ENCODE measurements around the gene MAP1S.

The MAP1S gene

GRCh38 chr19:17688853-17689595, 30.3 kb upstream of the MAP1S start:
- no peak for DNase-seq (ENCODE audit: low read depth, low spot score)

DNA sequence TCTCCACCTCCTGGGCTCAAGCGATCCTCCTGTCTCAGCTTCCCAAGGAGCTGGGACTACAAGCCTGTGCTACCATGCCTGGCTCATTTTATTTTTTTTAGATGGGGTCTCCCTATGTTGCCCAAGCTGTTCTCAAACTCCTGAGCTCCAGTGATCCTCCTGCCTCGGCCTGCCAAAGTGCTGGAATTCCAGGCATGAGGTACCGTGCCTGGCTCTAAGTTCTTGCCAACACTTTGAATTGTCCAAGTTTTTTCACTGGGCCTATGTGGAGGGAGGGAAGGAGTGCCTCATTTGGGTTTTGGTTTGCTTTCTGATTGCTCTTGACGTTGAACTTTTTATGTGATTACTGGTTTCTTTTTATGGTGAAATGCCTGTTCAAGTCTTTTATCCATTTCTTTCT, 26.7 kb upstream of the MAP1S start:
- DNase-seq (ENCODE audit: low read depth, low spot score), result no peak

DNA sequence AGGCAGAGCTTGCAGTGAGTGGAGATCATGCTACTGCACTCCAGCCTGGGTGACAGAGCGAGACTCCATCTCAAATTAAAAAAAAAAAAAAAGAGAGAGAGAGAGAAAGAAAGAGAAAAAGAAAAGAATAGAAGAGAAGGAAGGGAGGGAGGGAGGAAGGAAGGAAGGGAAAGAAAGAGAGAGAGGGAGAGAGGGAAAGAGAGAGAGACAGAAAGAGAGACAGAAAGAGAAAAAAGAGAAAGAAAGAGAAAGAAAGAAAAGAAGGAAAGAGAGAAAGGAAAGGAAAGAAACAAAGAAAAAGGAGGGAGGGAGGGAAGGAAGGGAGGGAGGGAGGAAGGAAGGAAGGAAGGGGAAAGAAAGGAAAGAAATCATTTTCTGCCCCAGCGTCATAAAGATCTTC, 24.1 kb upstream of the MAP1S start:
- DNase-seq (ENCODE audit: low read depth, low spot score), result no peak

- no peak for DNase-seq (ENCODE audit: low read depth, low spot score)
Observed at GRCh38 chr19:17703824-17704463, 15.3 kb upstream of the MAP1S start.

GRCh38 chr19:17706750-17707181, 12.5 kb upstream of the MAP1S start:
- no peak for DNase-seq (ENCODE audit: low read depth, low spot score)

DNA sequence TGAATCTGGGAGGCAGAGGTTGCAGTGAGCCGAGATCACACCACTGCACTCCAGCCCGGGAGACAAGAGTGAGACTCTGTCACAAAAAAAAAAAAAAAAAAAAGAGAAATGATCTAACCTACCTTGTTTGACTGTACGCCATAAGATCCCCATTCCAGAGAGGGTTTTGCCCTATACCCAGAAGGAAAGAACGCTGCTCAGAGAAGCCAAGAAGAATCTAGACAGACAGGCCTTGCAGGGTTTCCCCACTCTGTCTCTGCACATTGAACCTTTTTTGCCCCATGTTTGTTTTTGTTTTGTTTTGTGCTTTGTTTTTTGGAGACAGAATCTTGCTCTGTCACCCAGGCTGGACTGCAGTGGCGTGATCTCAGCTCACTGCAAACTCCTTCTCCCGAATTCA, 7.4 kb upstream of the MAP1S start:
- DNase-seq (ENCODE audit: low read depth, low spot score), result no peak

DNA sequence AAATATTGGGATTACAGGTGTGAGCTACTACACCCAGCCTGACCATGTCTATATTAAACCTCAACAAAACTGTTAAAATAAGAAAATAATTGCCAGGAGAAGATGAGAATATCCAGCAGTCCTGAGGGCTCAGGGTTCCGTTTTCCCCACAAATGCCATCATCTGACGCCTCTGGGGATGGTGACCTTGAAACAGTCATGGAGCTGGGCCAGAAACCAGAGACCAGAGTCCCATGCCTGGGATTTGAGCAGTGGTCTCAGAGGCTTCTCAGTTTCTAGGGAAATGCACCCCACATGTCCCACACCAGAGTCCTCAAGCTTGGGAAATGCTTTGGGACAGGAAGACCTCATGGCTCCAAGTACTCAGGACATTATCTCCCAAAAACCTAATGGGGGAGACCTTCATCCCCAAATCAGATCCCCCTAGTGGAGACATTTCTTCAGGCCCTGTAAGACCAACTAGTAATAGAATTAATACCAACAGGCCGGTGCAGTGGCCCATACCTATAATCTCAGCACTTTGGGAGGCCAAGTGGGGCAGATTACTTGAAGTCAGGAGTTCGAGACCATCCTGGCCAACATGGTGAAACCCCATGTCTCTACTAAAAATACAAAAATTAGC, 2.9 kb upstream of the MAP1S start:
- DNase-seq (ENCODE audit: low read depth, low spot score), result no peak

DNA sequence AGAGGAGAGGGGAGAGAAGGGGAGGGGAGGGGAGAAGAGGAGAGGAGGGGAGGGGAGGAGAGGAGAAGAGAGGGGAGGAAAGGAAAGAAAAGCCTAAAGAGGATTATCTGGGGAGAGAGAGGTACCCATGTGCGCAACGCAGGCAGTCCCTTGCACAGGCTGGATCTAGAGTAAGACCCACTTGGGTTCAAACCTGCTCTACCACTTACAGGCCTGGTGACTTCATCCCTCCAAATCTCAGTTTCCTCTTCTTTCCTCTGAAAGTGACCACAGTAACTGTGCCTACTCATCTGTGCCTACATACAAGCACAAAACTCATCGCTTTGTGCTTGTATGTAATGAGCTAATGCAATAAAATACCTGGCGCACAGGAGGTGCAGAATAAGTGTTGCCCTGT, 732 bp upstream of the MAP1S start:
- no peak for DNase-seq (ENCODE audit: low read depth, low spot score)

GRCh38 chr19:17719730-17720400, 585 bp downstream of the MAP1S start:
- no peak for DNase-seq (ENCODE audit: low read depth, low spot score)

GRCh38 chr19:17720440-17720839, 1.2 kb downstream of the MAP1S start:
- DNase-seq (ENCODE audit: low read depth, low spot score), result no peak

- DNase-seq (ENCODE audit: low read depth, low spot score), result no peak
Observed at GRCh38 chr19:17721111-17721628, 1.9 kb downstream of the MAP1S start.

- DNase-seq (ENCODE audit: low read depth, low spot score), result no peak
Observed at GRCh38 chr19:17721821-17722220, 2.5 kb downstream of the MAP1S start.

DNA sequence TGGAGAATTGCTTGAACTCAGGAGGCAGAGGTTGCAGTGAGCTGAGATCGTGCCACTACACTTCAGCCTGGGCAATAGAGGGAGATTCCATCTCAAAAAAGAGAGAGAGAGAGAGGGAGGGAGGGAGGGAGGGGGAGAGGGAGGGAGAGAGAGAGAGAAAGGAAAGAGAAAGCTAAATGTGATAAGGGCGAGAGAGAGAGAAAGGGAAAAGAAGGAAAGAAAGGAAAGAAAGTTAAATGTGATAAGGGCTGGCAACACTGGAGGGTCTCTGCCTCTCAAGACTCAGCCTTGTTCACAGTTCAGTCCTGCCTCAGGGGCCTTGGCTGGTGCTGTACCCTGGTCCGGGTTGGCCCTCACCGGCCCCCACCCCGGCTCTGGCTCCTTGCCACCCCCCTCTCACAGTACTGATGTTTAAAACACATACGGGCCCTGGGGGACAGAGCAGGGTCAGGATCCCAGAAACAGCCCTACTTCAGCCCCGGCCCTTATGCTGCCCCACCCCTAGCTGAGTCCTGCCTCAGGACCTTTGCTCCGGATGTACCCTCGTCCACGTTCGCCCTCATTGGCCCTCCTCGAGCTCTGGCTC, 3.5 kb downstream of the MAP1S start:
- DNase-seq (ENCODE audit: low read depth, low spot score), result no peak

DNA sequence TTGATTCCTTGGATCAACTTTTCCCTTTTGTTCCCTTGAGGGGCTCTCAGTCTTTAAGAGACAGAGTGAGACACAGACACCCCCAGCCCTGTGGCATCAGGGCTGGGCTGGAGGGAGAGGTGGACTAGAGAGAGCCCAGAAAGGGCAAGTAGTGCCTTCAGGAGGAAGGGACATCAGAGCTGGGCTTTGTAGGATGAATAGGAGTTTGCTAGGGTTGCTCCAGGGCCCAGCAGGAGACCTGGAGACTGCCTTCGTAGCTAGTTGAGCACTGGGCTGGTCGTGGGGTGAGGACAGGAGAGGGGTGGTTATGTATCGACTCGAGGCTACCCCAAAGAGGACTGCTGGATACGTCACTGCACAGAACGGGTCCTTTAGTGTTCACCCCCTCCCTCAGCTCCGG, 5.4 kb downstream of the MAP1S start:
- no peak for DNase-seq (ENCODE audit: low read depth, low spot score)

DNA sequence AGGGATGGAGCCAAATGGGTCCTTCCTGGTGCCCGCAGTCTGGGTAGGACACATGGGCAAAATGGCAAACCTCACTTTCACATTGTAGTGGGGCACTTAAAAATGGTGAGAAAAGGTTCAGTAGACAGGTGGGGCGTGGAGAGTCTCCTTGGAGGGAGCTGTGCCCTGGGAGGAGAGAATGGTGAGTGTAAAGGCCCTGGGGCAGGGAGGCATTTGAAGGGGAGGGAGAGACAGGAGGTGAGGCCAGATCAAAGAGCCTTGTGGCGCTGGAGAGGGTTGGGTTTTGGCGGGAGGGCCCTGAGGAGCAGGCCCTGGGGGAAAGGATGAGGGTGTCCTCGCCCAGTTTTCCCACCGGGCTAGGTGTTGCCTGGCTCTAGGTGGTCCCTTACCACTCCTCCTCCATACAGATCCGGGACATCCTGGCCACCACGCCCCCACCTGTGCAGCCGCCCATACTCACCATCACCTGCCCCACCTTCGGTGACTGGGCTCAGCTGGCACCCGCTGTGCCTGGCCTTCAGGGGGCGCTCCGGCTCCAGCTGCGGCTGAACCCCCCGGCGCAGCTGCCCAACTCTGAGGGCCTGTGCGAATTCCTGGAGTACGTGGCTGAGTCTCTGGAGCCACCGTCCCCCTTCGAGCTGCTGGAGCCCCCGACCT, 6.3 kb downstream of the MAP1S start:
- no peak for DNase-seq (ENCODE audit: low read depth, low spot score)

DNA sequence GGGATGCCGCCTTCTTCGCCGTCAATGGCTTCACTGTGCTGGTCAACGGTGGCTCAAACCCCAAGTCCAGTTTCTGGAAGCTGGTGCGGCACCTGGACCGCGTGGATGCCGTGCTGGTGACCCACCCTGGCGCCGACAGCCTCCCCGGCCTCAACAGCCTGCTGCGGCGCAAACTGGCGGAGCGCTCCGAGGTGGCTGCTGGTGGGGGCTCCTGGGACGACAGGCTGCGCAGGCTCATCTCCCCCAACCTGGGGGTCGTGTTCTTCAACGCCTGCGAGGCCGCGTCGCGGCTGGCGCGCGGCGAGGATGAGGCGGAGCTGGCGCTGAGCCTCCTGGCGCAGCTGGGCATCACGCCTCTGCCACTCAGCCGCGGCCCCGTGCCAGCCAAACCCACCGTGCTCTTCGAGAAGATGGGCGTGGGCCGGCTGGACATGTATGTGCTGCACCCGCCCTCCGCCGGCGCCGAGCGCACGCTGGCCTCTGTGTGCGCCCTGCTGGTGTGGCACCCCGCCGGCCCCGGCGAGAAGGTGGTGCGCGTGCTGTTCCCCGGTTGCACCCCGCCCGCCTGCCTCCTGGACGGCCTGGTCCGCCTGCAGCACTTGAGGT, 7.0 kb downstream of the MAP1S start:
- DNase-seq (ENCODE audit: low read depth, low spot score), result no peak

DNA sequence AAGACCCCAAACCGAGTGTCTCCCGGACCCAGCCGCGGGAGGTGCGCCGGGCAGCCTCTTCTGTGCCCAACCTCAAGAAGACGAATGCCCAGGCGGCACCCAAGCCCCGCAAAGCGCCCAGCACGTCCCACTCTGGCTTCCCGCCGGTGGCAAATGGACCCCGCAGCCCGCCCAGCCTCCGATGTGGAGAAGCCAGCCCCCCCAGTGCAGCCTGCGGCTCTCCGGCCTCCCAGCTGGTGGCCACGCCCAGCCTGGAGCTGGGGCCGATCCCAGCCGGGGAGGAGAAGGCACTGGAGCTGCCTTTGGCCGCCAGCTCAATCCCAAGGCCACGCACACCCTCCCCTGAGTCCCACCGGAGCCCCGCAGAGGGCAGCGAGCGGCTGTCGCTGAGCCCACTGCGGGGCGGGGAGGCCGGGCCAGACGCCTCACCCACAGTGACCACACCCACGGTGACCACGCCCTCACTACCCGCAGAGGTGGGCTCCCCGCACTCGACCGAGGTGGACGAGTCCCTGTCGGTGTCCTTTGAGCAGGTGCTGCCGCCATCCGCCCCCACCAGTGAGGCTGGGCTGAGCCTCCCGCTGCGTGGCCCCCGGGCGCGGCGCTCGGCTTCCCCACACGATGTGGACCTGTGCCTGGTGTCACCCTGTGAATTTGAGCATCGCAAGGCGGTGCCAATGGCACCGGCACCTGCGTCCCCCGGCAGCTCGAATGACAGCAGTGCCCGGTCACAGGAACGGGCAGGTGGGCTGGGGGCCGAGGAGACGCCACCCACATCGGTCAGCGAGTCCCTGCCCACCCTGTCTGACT, 7.9 kb downstream of the MAP1S start:
- DNase-seq (ENCODE audit: low read depth, low spot score), result no peak

DNA sequence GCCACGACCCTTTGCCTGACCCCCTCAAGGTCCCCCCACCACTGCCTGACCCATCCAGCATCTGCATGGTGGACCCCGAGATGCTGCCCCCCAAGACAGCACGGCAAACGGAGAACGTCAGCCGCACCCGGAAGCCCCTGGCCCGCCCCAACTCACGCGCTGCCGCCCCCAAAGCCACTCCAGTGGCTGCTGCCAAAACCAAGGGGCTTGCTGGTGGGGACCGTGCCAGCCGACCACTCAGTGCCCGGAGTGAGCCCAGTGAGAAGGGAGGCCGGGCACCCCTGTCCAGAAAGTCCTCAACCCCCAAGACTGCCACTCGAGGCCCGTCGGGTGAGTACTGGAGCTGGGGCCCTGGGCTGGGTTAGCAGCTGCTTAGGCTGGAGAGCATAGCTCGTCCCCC, 8.6 kb downstream of the MAP1S start:
- no peak for DNase-seq (ENCODE audit: low read depth, low spot score)

DNA sequence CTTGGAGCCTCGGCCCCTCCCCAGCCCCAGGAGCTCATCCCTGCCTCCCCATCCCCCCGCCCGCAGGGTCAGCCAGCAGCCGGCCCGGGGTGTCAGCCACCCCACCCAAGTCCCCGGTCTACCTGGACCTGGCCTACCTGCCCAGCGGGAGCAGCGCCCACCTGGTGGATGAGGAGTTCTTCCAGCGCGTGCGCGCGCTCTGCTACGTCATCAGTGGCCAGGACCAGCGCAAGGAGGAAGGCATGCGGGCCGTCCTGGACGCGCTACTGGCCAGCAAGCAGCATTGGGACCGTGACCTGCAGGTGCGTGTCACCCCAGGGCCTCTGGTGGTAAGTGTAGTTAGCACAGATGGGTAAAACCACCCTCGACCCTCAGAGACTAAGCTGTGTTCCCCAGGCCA, 13.8 kb downstream of the MAP1S start:
- DNase-seq (ENCODE audit: low read depth, low spot score), result no peak

- no peak for DNase-seq (ENCODE audit: low read depth, low spot score)
Observed at GRCh38 chr19:17734146-17734545, 14.9 kb downstream of the MAP1S start.

All from brain pericyte (primary cell).